Coronary artery (tissue), 2 donors: Measurements from ENCODE around the gene TNRC6B.

Experiments used
- DNase-seq: peaks from one replicate; pipeline ENCODE4 v3.0.0-alpha.2; 2017; ENCODE audit warnings: low spot score
- H3K27ac ChIP-seq, 2 donors: fragments of 200-600 bp; sonication (generic); one replicate each; pipeline ENCODE4 v1.5.1; 2016 to 2019
- H3K4me3 ChIP-seq: fragments of 200-600 bp; sonication (generic); 2 replicates; pipeline ENCODE4 v1.5.1; 2016; ENCODE audit warnings: mild to moderate bottlenecking, moderate library complexity
- CTCF ChIP-seq: fragments of 200-600 bp; sonication (generic); IDR thresholded peaks from one replicate; pipeline ENCODE4 v1.5.1; 2019; ENCODE audit warnings: antibody characterized with exemption

The TNRC6B gene

DNA sequence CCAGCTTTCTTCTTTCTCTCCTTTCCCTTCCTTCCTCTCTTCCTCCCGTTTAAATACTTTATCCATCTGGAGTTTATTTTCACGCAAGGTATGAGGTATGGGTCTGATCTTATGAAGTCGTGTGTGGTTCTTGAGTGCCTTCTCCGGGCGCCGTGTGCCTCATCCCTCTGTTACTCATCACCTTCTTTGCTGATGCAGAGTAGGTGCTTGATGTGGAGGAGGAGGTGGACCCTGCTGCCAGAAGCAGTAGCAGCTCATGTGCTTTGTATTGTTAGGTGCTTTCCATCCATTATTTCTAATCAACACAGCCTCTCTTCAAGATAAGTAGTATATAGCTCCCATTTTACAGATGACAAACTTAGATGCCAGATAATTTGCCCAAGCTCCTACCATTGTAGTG lies 47.0 kb downstream of the TNRC6B start:
- TF ChIP-seq CTCF: no peak
- no peak for DNase-seq
- Histone ChIP-seq H3K4me3 (no peak overlapping the region), H3K27ac (no peak overlapping the region)

GRCh38 chr22:40226620-40227019 lies 48.9 kb downstream of the TNRC6B start:
- Histone ChIP-seq H3K27ac (no peak overlapping the region), H3K4me3 (no peak overlapping the region)
- no peak for DNase-seq
- TF ChIP-seq CTCF: no peak

DNA sequence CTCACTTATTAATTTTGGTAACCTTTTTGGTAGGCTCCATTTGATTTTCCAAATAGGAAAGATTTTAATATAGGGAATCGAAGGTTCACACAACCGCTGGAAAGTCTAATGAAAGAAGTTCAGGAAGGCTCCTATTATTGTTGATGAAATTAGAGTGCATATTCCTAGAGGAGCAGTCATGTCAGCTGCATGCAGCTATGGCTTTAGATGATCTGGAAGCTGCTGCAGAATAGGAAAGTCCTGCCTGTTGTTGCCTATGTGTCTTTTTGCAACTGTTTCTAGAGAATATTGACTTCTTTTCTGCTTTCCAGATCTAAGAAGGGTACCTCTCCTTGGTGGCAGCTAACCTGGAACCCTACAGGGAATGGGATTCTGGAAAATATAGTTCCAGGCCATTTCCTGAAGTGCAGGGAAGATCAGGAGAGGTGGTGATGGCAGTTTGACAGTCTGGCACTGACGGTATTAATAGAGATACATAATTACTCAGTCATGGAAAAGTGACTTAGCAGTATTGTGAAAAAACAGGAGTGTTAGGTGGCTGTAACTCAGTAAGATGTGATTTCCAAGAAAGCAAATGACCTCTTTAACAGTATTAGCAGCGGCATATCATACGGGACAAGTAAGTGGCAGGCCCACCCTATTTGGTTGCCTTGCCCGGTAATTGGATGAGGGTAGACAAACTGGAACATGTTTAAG lies 54.0 kb downstream of the TNRC6B start:
- DNase-seq: no peak
- Histone ChIP-seq H3K27ac (no peak overlapping the region), H3K4me3 (no peak overlapping the region)
- TF ChIP-seq CTCF: no peak

- no peak for TF ChIP-seq CTCF
- H3K4me3 ChIP-seq: no peak overlapping the region
- no peak for DNase-seq
- no peak overlapping the region for H3K27ac ChIP-seq
Observed at GRCh38 chr22:40232624-40233023, 54.9 kb downstream of the TNRC6B start.

GRCh38 chr22:40233886-40234285 lies 56.2 kb downstream of the TNRC6B start:
- no peak overlapping the region for H3K4me3 ChIP-seq
- no peak for TF ChIP-seq CTCF
- H3K27ac ChIP-seq: no peak overlapping the region
- DNase-seq: no peak

GRCh38 chr22:40234658-40235057 lies 56.9 kb downstream of the TNRC6B start:
- Histone ChIP-seq H3K4me3 (no peak overlapping the region), H3K27ac (no peak overlapping the region)
- no peak for TF ChIP-seq CTCF
- DNase-seq: no peak

- H3K27ac ChIP-seq: no peak overlapping the region
- H3K4me3 ChIP-seq: no peak overlapping the region
- TF ChIP-seq CTCF: no peak
- DNase-seq: no peak
Observed at GRCh38 chr22:40235308-40235707, 57.6 kb downstream of the TNRC6B start.
